OCI-LY1 (cell line): Measurements from ENCODE around the gene FRS3.

Experiments
- H2AFZ ChIP-seq: fragments of 200-600 bp; sonication (generic), shearing (Covaris generic); 2 replicates; pipeline ENCODE4 v1.6.0; 2014; ENCODE audit warnings: antibody characterized with exemption, mild to moderate bottlenecking, low read length
- H3F3A ChIP-seq: fragments of 200-600 bp; sonication (generic), shearing (Covaris generic); 2 replicates; pipeline ENCODE4 v1.6.0; 2014; ENCODE audit warnings: mild to moderate bottlenecking, antibody characterized with exemption, low read length, moderate library complexity; ENCODE audit not compliant: insufficient read depth
- H3K27ac ChIP-seq: fragments of 200-600 bp; sonication (generic); 2 replicates; pipeline ENCODE4 v1.5.1; 2014; ENCODE audit warnings: low read length, mixed run types, mild to moderate bottlenecking, low read depth; ENCODE audit not compliant: poor library complexity, severe bottlenecking
- H3K27me3 ChIP-seq: fragments of 200-600 bp; sonication (generic); 2 replicates; pipeline ENCODE4 v1.6.0; 2014; ENCODE audit warnings: antibody characterized with exemption, mild to moderate bottlenecking, low read length, moderate library complexity; ENCODE audit not compliant: insufficient read depth
- H3K36me3 ChIP-seq: fragments of 200-600 bp; sonication (generic); 2 replicates; pipeline ENCODE4 v1.6.1; 2014; ENCODE audit warnings: mild to moderate bottlenecking, antibody characterized with exemption, low read length, moderate library complexity, mixed read lengths; ENCODE audit not compliant: insufficient read depth
- H3K4me1 ChIP-seq: fragments of 200-600 bp; sonication (generic); 2 replicates; pipeline ENCODE4 v1.5.1; 2014; ENCODE audit warnings: mild to moderate bottlenecking, low read length, moderate library complexity; ENCODE audit not compliant: insufficient read depth, severe bottlenecking
- H3K4me2 ChIP-seq: fragments of 200-600 bp; sonication (generic), shearing (Covaris generic); 2 replicates; pipeline ENCODE4 v1.6.1; 2014; ENCODE audit warnings: low read length
- H3K4me3 ChIP-seq: fragments of 200-600 bp; sonication (generic); 2 replicates; pipeline ENCODE4 v1.5.1; 2014; ENCODE audit warnings: low read length, low read depth, mild to moderate bottlenecking, mixed read lengths; ENCODE audit not compliant: poor library complexity, severe bottlenecking
- H3K79me2 ChIP-seq: fragments of 200-600 bp; shearing (Covaris generic); 2 replicates; pipeline ENCODE4 v1.6.1; 2016; ENCODE audit warnings: mixed run types, low read length, mixed read lengths; ENCODE audit not compliant: insufficient read depth
- H3K9ac ChIP-seq: fragments of 200-600 bp; sonication (generic), shearing (Covaris generic); 2 replicates; pipeline ENCODE4 v1.6.1; 2014; ENCODE audit warnings: mild to moderate bottlenecking, low read length, mixed read lengths
- H3K9me2 ChIP-seq: fragments of 200-600 bp; sonication (generic), shearing (Covaris generic); 2 replicates; pipeline ENCODE4 v1.6.1; 2014; ENCODE audit warnings: low read depth, mild to moderate bottlenecking, low read length, mixed read lengths
- H3K9me3 ChIP-seq: fragments of 200-600 bp; shearing (Covaris generic); 2 replicates; pipeline ENCODE4 v1.6.1; 2014; ENCODE audit warnings: low read length, mixed read lengths
- H4K20me1 ChIP-seq: fragments of 200-600 bp; sonication (generic), shearing (Covaris generic); 2 replicates; pipeline ENCODE4 v1.6.0; 2016; ENCODE audit warnings: mild to moderate bottlenecking, low read length; ENCODE audit not compliant: insufficient read depth
- CTCF ChIP-seq: fragments of 200-600 bp; sonication (generic), shearing (Covaris generic); IDR thresholded peaks from 2 replicates; pipeline ENCODE4 v1.5.1; 2017; ENCODE audit warnings: mild to moderate bottlenecking, antibody characterized with exemption, low read length, moderate library complexity, mixed read lengths
- EZH2 ChIP-seq: fragments of 200-600 bp; sonication (generic), shearing (Covaris generic); IDR thresholded peaks from 2 replicates; pipeline ENCODE4 v1.8.0; 2017; ENCODE audit warnings: borderline replicate concordance, mixed run types, mild to moderate bottlenecking, antibody characterized with exemption, low read length, moderate library complexity, mixed read lengths

FRS3 gene

GRCh38 chr6:41736800-41737555, 42.7 kb downstream of the FRS3 start:
- Histone ChIP-seq H3F3A (no peaks in the 10 kb centered on the region), H3K36me3 (no peaks in the 10 kb centered on the region), H3K9me3 (no peaks in the 10 kb centered on the region), H3K27ac (no peak overlapping the region), H3K27me3 (peaks cover 8% of the 10 kb centered on the region; the same call in 1 of the 2 replicates), H3K4me1 (peaks cover 27% of the 10 kb centered on the region), H3K4me2 (no peak overlapping the region), H4K20me1 (no peaks in the 10 kb centered on the region), H3K79me2 (no peaks in the 10 kb centered on the region), H3K4me3 (no peak overlapping the region), H2AFZ (no peak overlapping the region), H3K9ac (no peak overlapping the region), H3K9me2 (no peaks in the 10 kb centered on the region)
- TF ChIP-seq EZH2 (no peak), CTCF (no peak)

- TF ChIP-seq CTCF, result no peak
- TF ChIP-seq EZH2, result no peak
- no peak overlapping the region for H3K9ac ChIP-seq
- peaks cover 8% of the 10 kb centered on the region; the same call in 1 of the 2 replicates for H3K27me3 ChIP-seq
- no peaks in the 10 kb centered on the region for H3K9me2 ChIP-seq
- no peaks in the 10 kb centered on the region for H3K9me3 ChIP-seq
- no peak overlapping the region for H2AFZ ChIP-seq
- peak overlapping the region; percentile 62 for H3K4me2 ChIP-seq
- H3K4me1 ChIP-seq, result peaks cover 34% of the 10 kb centered on the region
- no peaks in the 10 kb centered on the region for H4K20me1 ChIP-seq
- no peaks in the 10 kb centered on the region for H3K36me3 ChIP-seq
- H3K4me3 ChIP-seq, result peak overlapping the region; percentile 42
- H3K27ac ChIP-seq, result no peak overlapping the region
- H3F3A ChIP-seq, result no peaks in the 10 kb centered on the region
- no peaks in the 10 kb centered on the region for H3K79me2 ChIP-seq
Observed at GRCh38 chr6:41736186-41736733, 43.4 kb downstream of the FRS3 start.

GRCh38 chr6:41735427-41736185, 44.1 kb downstream of the FRS3 start, which contains the start of gene TFEB:
Gene TFEB (minus strand): TSS chr6:41735608. CDS start chr6:41691213, 44,395 bp downstream.
- H3K9me2 ChIP-seq, result no peaks in the 10 kb centered on the region
- H3K4me1 ChIP-seq, result peaks cover 41% of the 10 kb centered on the region
- peak within 1 kb of the TSS; percentile 93 for H3K27ac ChIP-seq
- H3K9me3 ChIP-seq, result no peaks in the 10 kb centered on the region
- peak within 1 kb of the TSS; percentile 79 for H3K4me3 ChIP-seq
- peak within 1 kb of the TSS; percentile 86 for H3K9ac ChIP-seq
- H3K36me3 ChIP-seq, result no peaks in the 10 kb centered on the region
- no peaks in the 10 kb centered on the region for H4K20me1 ChIP-seq
- no peak within 1 kb of the TSS for H2AFZ ChIP-seq
- no peaks in the 10 kb centered on the region for H3F3A ChIP-seq
- H3K4me2 ChIP-seq, result peak within 1 kb of the TSS; percentile 78
- peak; percentile 73 for TF ChIP-seq CTCF
- TF ChIP-seq EZH2, result no peak
- H3K27me3 ChIP-seq, result peaks cover 8% of the 10 kb centered on the region; the same call in 1 of the 2 replicates
- H3K79me2 ChIP-seq, result no peaks in the 10 kb centered on the region
